Stimulated activated naive B cell treated with anti-CD40 and anti-IgM and Interleukin-4, amounts not matched to agents 10 μg/mL and 1 μg/mL and 100 μg/mL, for 72 hours (primary cell): ENCODE measurements around the gene INSIG1.

ENCODE experiments used
- ATAC-seq, 2 donors: fragments of 150-1000 bp; cut with Tn5 transposase; replicated peaks; 2 replicates each; pipeline ENCODE4 v1.10.0; 2021; ENCODE audit warnings: moderate library complexity in 1 of 2
- DNase-seq: peaks from one replicate; pipeline ENCODE4 v3.0.0; 2021
- H3K27ac Mint-ChIP-seq: one replicate; pipeline ENCODE4 v1.8.0; 2022; ENCODE audit warnings: mild to moderate bottlenecking, mixed read lengths
- H3K27me3 Mint-ChIP-seq, 2 donors: one replicate each; pipeline ENCODE4 v1.8.0; 2022; ENCODE audit warnings: mixed read lengths in 2 of 2
- H3K36me3 Mint-ChIP-seq, 2 donors: one replicate each; pipeline ENCODE4 v1.8.0; 2022; ENCODE audit warnings: mixed read lengths in 2 of 2, mild to moderate bottlenecking in 1 of 2
- H3K4me1 Mint-ChIP-seq, 2 donors: one replicate each; pipeline ENCODE4 v1.8.0; 2022; ENCODE audit warnings: mixed read lengths in 2 of 2, mild to moderate bottlenecking in 1 of 2
- H3K4me3 Mint-ChIP-seq, 2 donors: one replicate each; pipeline ENCODE4 v1.8.0; 2022; ENCODE audit warnings: mild to moderate bottlenecking in 2 of 2, mixed read lengths in 2 of 2, moderate library complexity in 1 of 2
- H3K9me3 Mint-ChIP-seq, 2 donors: one replicate each; pipeline ENCODE4 v1.8.0; 2022; ENCODE audit warnings: mixed read lengths in 2 of 2, mild to moderate bottlenecking in 1 of 2

The INSIG1 gene

GRCh38 chr7:155285833-155286232 lies 11.8 kb upstream of the INSIG1 start:
- Mint-ChIP-seq H3K4me1 (peaks cover 71 to 92% of the 10 kb centered on the region in 2 donors), H3K27ac (peak overlapping the region; percentile 91), H3K27me3 (no peaks in the 10 kb centered on the region), H3K36me3 (no peaks in the 10 kb centered on the region), H3K4me3 (peak overlapping the region; percentile 77 to 81), H3K9me3 (no peaks in the 10 kb centered on the region)
- ATAC-seq (peak; percentile 79), DNase-seq (peak; percentile 56)

DNA sequence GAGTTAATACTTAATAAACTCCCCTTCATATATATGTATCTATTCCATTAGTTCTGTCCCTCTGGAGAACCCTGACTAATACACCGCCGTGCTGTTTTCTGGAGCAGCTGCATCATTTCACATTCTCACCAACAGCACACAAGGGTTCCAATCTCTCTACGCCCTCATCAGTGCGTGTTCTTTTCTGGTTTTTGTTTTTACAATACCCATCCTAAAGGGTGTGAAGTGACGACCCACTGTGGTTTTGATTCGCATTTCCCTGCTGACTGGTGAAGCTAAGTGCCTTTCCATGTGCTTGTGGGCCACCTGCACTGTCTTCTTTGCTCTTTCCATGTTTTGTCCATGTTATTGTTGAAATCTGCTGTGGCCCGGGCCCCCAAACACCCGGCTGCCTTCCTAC lies 11.0 kb upstream of the INSIG1 start:
- peaks cover 75 to 92% of the 10 kb centered on the region in 2 donors for H3K4me1 Mint-ChIP-seq
- no peaks in the 10 kb centered on the region for H3K27me3 Mint-ChIP-seq
- peak overlapping the region; percentile 23 to 77 for H3K4me3 Mint-ChIP-seq
- H3K36me3 Mint-ChIP-seq = no peaks in the 10 kb centered on the region
- DNase-seq = no peak
- ATAC-seq = no peak
- peak overlapping the region; percentile 91 for H3K27ac Mint-ChIP-seq
- H3K9me3 Mint-ChIP-seq = peaks cover 0 to 2% of the 10 kb centered on the region in 2 donors

- no peak for DNase-seq
- ATAC-seq = no peak
These were observed 10.3 kb upstream of the INSIG1 start for GRCh38 chr7:155287284-155287935.

GRCh38 chr7:155288055-155288454 lies 9.6 kb upstream of the INSIG1 start:
- H3K36me3 Mint-ChIP-seq = peaks cover 3 to 4% of the 10 kb centered on the region in 2 donors
- peaks cover 72 to 92% of the 10 kb centered on the region in 2 donors for H3K4me1 Mint-ChIP-seq
- no peak overlapping the region for H3K4me3 Mint-ChIP-seq
- no peak overlapping the region for H3K27ac Mint-ChIP-seq
- H3K9me3 Mint-ChIP-seq = peaks cover 0 to 6% of the 10 kb centered on the region in 2 donors
- ATAC-seq (no peak), DNase-seq (no peak)
- H3K27me3 Mint-ChIP-seq = peaks cover 0 to 5% of the 10 kb centered on the region in 2 donors

More at GRCh38 chr7:155287284-155287935, 10.3 kb upstream of the INSIG1 start:
- Mint-ChIP-seq H3K4me3 (peak overlapping the region; percentile 18 to 23), H3K9me3 (peaks cover 0 to 2% of the 10 kb centered on the region in 2 donors), H3K36me3 (no peaks in the 10 kb centered on the region), H3K4me1 (peaks cover 72 to 92% of the 10 kb centered on the region in 2 donors), H3K27ac (peak overlapping the region; percentile 91), H3K27me3 (no peaks in the 10 kb centered on the region)

DNA sequence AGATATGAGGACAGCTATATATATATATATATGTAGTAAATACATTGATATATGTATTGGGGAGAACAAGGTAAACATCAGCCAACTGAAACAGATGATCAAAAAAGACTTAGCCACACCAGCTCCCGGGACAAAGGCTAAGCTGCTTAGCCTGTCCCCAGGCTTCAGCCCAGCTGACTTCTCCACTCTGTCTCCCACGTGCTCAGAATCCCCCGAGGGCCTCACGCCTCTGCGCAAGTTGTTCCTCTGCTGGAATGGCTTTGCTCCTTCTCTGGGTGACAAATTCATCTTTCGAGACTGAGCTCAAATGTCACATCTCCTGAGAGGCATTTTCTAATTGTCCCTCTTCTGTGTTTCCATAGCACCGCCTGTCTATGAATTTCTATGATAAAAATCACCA lies 8.6 kb upstream of the INSIG1 start:
- Mint-ChIP-seq H3K36me3 (peaks cover 5 to 6% of the 10 kb centered on the region in 2 donors), H3K9me3 (peaks cover 0 to 6% of the 10 kb centered on the region in 2 donors), H3K4me1 (peaks cover 68 to 88% of the 10 kb centered on the region in 2 donors), H3K27ac (no peak overlapping the region), H3K4me3 (no peak overlapping the region), H3K27me3 (peaks cover 0 to 6% of the 10 kb centered on the region in 2 donors)
- ATAC-seq (no peak), DNase-seq (no peak)

DNA sequence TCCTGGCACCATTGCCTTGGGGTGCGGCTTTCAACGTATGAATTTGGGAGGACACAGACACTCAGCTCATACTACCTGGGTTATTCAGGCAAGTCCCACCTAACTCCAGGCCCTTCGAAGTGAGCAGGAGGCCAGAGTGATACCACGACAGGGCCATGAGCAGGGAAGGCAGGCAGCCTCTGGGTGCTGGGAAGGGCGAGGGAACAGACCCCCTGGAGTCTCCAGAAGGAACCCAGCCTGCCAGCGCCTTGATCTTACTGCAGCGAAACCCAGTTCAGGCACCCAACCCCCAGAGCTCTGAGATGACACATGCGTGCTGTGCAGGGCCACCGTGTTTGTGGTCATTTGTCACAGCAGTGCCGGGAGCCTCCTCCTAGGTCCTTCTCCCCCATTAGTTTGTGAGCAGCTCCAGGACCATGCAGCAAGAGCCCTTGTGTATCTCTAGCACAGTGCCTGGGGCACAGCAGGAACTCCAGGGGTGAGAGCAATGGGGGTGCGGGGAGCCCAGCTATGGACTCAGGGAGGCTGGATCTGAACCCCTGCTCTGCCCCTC lies 7.7 kb upstream of the INSIG1 start:
- peaks cover 61 to 84% of the 10 kb centered on the region in 2 donors for H3K4me1 Mint-ChIP-seq
- DNase-seq = no peak
- H3K27me3 Mint-ChIP-seq = peaks cover 0 to 6% of the 10 kb centered on the region in 2 donors
- peaks cover 7 to 9% of the 10 kb centered on the region in 2 donors for H3K36me3 Mint-ChIP-seq
- no peak overlapping the region for H3K27ac Mint-ChIP-seq
- no peak overlapping the region for H3K4me3 Mint-ChIP-seq
- H3K9me3 Mint-ChIP-seq = peaks cover 4 to 7% of the 10 kb centered on the region in 2 donors
- ATAC-seq = no peak

GRCh38 chr7:155291045-155291530 lies 6.6 kb upstream of the INSIG1 start:
- no peak overlapping the region for H3K4me3 Mint-ChIP-seq
- peaks cover 8 to 14% of the 10 kb centered on the region in 2 donors for H3K36me3 Mint-ChIP-seq
- DNase-seq (no peak), ATAC-seq (peak; percentile 70 to 71)
- peaks cover 55 to 84% of the 10 kb centered on the region in 2 donors for H3K4me1 Mint-ChIP-seq
- peaks cover 0 to 6% of the 10 kb centered on the region in 2 donors for H3K27me3 Mint-ChIP-seq
- H3K9me3 Mint-ChIP-seq = peaks cover 4 to 7% of the 10 kb centered on the region in 2 donors
- peak overlapping the region; percentile 20 for H3K27ac Mint-ChIP-seq

DNA sequence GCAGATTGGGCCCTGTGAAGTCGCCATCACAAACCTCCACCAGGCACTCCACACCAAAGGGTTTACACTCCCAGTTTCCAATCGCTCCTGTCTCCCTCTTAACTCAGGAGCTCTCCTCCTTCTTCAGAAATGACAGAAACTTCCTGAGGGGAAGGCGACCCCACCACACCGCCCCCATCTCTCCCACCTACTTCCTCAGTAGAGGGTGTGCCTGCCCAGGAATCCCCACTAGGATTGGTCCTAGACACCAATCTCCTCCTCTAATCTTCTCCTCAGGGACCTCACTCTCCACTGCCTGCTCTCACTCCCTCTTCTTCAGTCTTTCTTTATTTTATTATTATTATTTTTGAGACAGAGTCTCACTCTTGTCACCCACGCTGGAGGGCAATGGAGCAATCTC lies 5.9 kb upstream of the INSIG1 start:
- Mint-ChIP-seq H3K4me1 (peaks cover 55 to 84% of the 10 kb centered on the region in 2 donors), H3K4me3 (no peak overlapping the region), H3K9me3 (peaks cover 4 to 7% of the 10 kb centered on the region in 2 donors), H3K27ac (peak overlapping the region; percentile 57), H3K36me3 (peaks cover 8 to 20% of the 10 kb centered on the region in 2 donors), H3K27me3 (peaks cover 0 to 6% of the 10 kb centered on the region in 2 donors)
- DNase-seq (no peak), ATAC-seq (no peak)

GRCh38 chr7:155292680-155293226 lies 4.9 kb upstream of the INSIG1 start:
- H3K27me3 Mint-ChIP-seq = peaks cover 0 to 6% of the 10 kb centered on the region in 2 donors
- peak overlapping the region; percentile 25 for H3K27ac Mint-ChIP-seq
- H3K9me3 Mint-ChIP-seq = peaks cover 4 to 7% of the 10 kb centered on the region in 2 donors
- H3K4me3 Mint-ChIP-seq = no peak overlapping the region
- ATAC-seq (no peak), DNase-seq (no peak)
- H3K4me1 Mint-ChIP-seq = peaks cover 50 to 77% of the 10 kb centered on the region in 2 donors
- peaks cover 8 to 20% of the 10 kb centered on the region in 2 donors for H3K36me3 Mint-ChIP-seq

GRCh38 chr7:155293721-155294510 lies 3.8 kb upstream of the INSIG1 start:
- no peak overlapping the region for H3K4me3 Mint-ChIP-seq
- peaks cover 42 to 67% of the 10 kb centered on the region in 2 donors for H3K4me1 Mint-ChIP-seq
- peaks cover 4 to 7% of the 10 kb centered on the region in 2 donors for H3K9me3 Mint-ChIP-seq
- peaks cover 13 to 26% of the 10 kb centered on the region in 2 donors for H3K36me3 Mint-ChIP-seq
- peaks cover 0 to 6% of the 10 kb centered on the region in 2 donors for H3K27me3 Mint-ChIP-seq
- ATAC-seq (no peak), DNase-seq (no peak)
- H3K27ac Mint-ChIP-seq = no peak overlapping the region

GRCh38 chr7:155294511-155294778 lies 3.2 kb upstream of the INSIG1 start:
- Mint-ChIP-seq H3K27me3 (peaks cover 0 to 6% of the 10 kb centered on the region in 2 donors), H3K4me1 (peaks cover 40 to 62% of the 10 kb centered on the region in 2 donors), H3K9me3 (peaks cover 4 to 7% of the 10 kb centered on the region in 2 donors), H3K27ac (no peak overlapping the region), H3K4me3 (no peak overlapping the region), H3K36me3 (peaks cover 13 to 30% of the 10 kb centered on the region in 2 donors)
- ATAC-seq = no peak
- no peak for DNase-seq

GRCh38 chr7:155295511-155295910 lies 2.2 kb upstream of the INSIG1 start:
- H3K4me1 Mint-ChIP-seq = peaks cover 41 to 67% of the 10 kb centered on the region in 2 donors
- H3K4me3 Mint-ChIP-seq = peak overlapping the region; percentile 4 to 48
- peaks cover 0 to 6% of the 10 kb centered on the region in 2 donors for H3K27me3 Mint-ChIP-seq
- peaks cover 4 to 7% of the 10 kb centered on the region in 2 donors for H3K9me3 Mint-ChIP-seq
- H3K36me3 Mint-ChIP-seq = peaks cover 19 to 38% of the 10 kb centered on the region in 2 donors
- no peak for DNase-seq
- ATAC-seq = no peak
- H3K27ac Mint-ChIP-seq = no peak overlapping the region

- H3K4me1 Mint-ChIP-seq = peaks cover 40 to 67% of the 10 kb centered on the region in 2 donors
- no peak for ATAC-seq
- peaks cover 0 to 6% of the 10 kb centered on the region in 2 donors for H3K27me3 Mint-ChIP-seq
- DNase-seq = no peak
- H3K9me3 Mint-ChIP-seq = peaks cover 4 to 5% of the 10 kb centered on the region in 2 donors
- peak overlapping the region; percentile 95 for H3K27ac Mint-ChIP-seq
- H3K4me3 Mint-ChIP-seq = peak overlapping the region; percentile 83 to 95
- peaks cover 26 to 44% of the 10 kb centered on the region in 2 donors for H3K36me3 Mint-ChIP-seq
These were observed 1.5 kb upstream of the INSIG1 start for GRCh38 chr7:155296006-155296787.
